ELF-1 (cell line): ENCODE results near the gene SLC35A2.
"Not testable (repeated sequence)": the region's sequence is repeated elsewhere in the genome, so short reads cannot be mapped to it uniquely, and the experiment has no call there.

ENCODE experiments used
- DNase-seq: peaks from one replicate; pipeline ENCODE4 v3.0.0-alpha.2; 2016; ENCODE audit warnings: low read depth, low spot score

Gene SLC35A2

GRCh38 chrX:48902776-48903175, 8.7 kb downstream of the SLC35A2 start:
- DNase-seq, result no peak

DNA sequence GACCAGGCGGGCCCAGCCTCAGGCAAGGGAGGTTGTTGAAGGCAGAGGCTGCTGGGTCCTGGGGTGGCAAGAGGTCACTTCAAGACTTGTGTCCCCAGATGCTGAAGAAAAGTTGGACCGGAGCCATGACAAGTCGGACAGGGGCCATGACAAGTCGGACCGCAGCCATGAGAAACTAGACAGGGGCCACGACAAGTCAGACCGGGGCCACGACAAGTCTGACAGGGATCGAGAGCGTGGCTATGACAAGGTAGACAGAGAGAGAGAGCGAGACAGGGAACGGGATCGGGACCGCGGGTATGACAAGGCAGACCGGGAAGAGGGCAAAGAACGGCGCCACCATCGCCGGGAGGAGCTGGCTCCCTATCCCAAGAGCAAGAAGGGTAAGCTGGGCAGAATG, 9.3 kb downstream of the SLC35A2 start:
- no peak for DNase-seq

GRCh38 chrX:48901069-48901468, 10.4 kb downstream of the SLC35A2 start:
- DNase-seq, result no peak

- no peak for DNase-seq
Observed at GRCh38 chrX:48899078-48899410, 12.4 kb downstream of the SLC35A2 start.

- DNase-seq, result peak; percentile 99
Observed at GRCh38 chrX:48897625-48898306, 13.7 kb downstream of the SLC35A2 start, which contains the start of the genes PQBP1 and TIMM17B. Gene PQBP1 (plus strand): TSS chrX:48897930. CDS start chrX:48898510, 580 bp downstream. Gene TIMM17B (minus strand): TSS chrX:48897768. CDS start chrX:48897749, 19 bp downstream.

GRCh38 chrX:48897157-48897624, 14.3 kb downstream of the SLC35A2 start:
- peak; percentile 95 for DNase-seq

DNA sequence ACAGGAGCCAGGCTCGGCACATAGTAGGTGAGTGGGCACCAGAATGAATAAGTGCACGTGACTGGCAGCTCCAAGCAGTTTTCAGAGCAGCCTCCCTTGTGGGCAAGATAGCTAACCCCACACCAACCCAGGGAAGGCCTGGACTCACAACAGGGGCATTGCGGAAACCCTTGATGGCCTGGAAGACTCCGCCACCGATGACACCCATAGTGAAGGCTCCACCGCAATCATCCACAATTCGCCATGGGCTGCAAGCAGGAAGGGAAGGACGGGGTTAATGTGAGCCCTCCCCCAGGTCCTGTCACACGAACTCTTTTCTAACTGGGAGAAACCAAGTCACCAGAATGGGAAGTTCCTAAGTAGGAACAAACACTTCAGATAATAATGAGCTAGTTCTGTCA, 14.8 kb downstream of the SLC35A2 start:
- DNase-seq, result no peak

GRCh38 chrX:48894891-48895290, 16.6 kb downstream of the SLC35A2 start:
- DNase-seq, result no peak

DNA sequence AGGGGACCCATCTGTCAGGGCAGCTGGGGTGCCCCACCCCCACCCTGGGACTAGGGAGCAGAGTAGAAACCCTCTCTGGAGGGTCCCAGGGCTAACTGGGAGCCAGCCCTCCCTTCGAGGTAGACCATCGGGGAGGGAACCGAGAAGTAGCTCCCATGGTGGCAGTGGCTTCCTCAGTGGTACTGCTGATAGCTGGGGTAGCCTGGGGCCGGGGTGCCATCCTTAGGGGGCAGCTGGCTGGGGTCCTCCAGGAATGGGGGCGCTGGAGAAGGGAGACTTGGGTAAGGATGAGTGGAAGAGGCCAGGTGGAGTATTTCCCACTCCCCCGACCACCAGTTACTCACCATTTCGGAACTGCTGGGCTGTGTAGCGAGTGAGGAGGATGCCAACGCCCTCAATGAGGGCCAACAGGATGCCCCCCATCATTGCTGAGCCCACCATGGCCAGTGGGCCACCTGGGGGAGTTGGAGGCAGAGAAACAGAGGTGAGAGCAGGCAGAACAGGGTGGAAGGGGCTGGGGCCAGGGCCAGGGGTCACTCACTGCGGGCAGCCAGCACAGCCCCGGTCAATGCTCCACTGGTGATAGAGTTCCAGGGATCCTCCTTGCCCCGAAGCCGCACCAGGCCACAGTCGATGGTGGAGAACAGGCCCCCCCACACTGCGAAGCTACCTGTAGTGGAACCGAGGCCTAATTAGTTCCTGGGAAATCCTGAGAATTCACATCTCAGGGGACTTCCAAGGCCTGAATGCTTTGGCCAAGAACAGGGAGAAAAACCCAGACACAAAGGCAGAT, 17.7 kb downstream of the SLC35A2 start:
- no peak for DNase-seq

- DNase-seq, result no peak
Observed at GRCh38 chrX:48892896-48893295, 18.6 kb downstream of the SLC35A2 start.

- DNase-seq, result peak; percentile 97
Observed at GRCh38 chrX:48891402-48892288, 19.8 kb downstream of the SLC35A2 start.

- DNase-seq, result peak; percentile 31
Observed at GRCh38 chrX:48890934-48891401, 20.5 kb downstream of the SLC35A2 start.

DNA sequence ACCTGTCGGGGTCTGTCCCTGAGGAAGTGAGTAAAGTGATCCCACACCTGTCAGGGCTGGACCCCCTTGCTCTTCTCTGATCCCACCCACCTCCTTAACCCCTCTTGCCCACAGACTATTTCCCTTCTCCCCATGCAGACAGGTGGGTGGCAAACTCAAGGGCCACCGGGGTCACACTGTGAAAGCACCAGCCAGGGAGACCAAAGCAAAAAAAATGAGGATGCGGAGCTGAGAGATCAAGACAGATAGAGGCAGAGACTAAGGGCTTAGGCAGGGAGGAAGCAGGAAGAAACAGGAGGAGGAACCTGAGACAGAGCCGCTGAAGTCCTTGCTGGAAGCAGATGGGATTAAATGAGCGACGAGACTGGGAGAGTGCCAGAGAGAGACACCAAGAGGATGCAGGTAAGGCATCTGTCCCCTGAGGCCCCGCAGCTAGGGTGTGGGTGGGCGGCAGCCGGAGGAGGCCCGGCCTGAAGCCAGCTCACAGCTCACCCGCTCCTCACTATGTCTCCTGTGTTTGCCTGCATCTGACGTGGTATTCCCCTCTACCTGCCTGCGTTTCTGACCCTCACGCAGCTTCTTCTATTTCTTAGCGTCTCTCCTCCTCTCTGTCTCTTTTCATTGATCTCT, 21.0 kb downstream of the SLC35A2 start:
- DNase-seq, result peak; percentile 56

DNA sequence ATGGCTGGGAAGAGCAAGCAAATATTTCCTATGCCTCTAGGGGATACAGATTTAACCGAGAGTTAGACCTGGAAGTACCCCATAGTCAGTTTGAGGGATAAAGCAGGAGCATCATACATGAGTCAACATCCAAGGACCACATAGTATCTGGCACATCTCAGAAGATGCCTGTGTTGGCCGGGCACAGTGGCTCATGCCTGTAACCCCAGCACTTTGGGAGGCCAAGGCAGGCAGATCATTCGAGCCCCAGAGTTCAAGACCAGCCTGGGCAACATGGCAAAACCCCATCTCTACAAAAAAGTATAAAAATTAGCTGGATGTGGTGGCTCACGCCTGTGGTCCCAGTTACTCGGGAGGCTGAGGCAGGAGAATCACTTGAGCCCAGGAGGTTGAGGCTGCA, 24.9 kb downstream of the SLC35A2 start:
- not testable (repeated sequence) for DNase-seq

GRCh38 chrX:48883729-48884128, 27.7 kb downstream of the SLC35A2 start:
- peak; percentile 32 for DNase-seq

GRCh38 chrX:48876944-48877343, 34.5 kb downstream of the SLC35A2 start:
- not testable (repeated sequence) for DNase-seq

DNA sequence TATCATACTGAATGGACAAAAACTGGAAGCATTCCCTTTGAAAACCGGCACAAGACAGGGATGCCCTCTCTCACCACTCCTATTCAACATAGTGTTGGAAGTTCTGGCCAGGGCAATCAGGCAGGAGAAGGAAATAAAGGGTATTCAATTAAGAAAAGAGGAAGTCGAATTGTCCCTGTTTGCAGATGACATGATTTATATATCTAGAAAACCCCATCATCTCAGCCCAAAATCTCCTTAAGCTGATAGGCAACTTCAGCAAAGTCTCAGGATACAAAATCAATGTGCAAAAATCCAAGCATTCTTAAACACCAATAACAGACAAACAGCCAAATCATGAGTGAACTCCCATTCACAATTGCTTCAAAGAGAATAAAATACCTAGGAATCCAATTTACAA, 39.4 kb downstream of the SLC35A2 start:
- not testable (repeated sequence) for DNase-seq

GRCh38 chrX:48864210-48864609, 47.2 kb downstream of the SLC35A2 start:
- no peak for DNase-seq

GRCh38 chrX:48854898-48855297, 56.5 kb downstream of the SLC35A2 start:
- peak; percentile 35 for DNase-seq

DNA sequence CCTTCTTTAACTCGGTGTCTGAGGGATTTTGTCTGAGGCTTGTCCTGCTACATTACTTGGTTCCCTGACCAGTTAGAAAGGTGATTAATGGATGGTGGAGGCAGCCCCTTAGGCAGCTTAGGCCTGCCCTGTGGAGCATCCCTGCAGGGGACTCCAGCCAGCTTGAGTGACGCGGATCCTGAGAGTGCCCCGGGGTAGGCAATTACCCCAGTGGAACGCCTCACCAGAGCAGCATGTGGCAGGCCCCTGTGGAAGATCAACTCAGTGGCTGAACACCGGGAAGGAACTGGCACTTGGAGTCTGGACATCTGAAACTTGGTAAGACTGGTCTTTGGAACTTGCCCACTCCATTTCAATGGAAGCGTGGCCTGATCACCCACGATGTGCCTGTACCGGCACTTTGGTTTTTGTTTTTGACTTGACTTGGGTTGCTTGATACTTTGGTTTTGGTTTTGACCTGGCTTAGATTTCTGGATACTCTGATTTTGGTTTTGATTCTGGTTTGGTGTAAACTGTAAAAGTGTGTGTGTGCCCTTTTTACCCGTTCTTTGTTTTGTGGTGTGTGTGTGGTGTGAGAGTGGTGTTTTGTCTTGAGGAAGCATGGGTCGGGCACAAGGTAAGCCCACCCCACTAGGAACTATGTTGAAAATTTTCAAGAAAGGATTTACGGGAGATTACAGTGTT, 57.2 kb downstream of the SLC35A2 start:
- peak; percentile 25 for DNase-seq

DNA sequence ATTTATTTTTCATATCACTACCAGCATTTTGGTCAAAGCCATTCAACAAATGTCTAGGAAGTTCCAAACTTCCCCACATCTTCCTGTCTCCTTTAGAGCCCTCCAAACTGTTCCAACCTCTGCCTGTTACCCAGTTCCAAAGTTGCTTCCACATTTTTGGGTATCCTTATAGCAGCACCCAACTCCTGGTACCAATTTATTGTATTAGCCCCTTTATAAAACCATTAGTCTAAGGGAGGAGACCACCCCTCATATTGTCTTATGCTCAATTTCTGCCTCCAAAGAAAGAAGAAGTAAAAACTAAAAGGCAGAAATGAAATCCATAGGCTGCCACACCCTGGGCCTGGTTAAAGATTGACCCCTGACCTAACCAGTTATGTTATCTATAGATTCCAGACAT, 58.0 kb downstream of the SLC35A2 start:
- not testable (repeated sequence) for DNase-seq
